Lower leg skin (tissue), 4 donors: ENCODE data around the gene SNRPD3. TPM values are rescaled to one million over a fixed set of nuclear protein-coding genes. Genes with fewer than 3 reads are reported as not detected.

Source experiments
- DNase-seq, 2 donors: peaks; one replicate each; pipeline ENCODE4 v3.0.0-alpha.2; 2019; ENCODE audit warnings: low spot score in 2 of 2
- H3K4me3 ChIP-seq: fragments of 200-600 bp; sonication (generic); 2 replicates; pipeline ENCODE4 v1.5.1; 2017; ENCODE audit warnings: mild to moderate bottlenecking, low read depth; ENCODE audit not compliant: poor library complexity, severe bottlenecking
- POLR2A ChIP-seq, 2 donors: fragments of 450-650 bp; IDR thresholded peaks; one replicate each; pipeline ENCODE4 v1.6.1; 2016 to 2017; ENCODE audit warnings: antibody characterized with exemption in 2 of 2, mild to moderate bottlenecking in 1 of 2, moderate library complexity in 1 of 2
- whole genome bisulfite sequencing, 2 donors: methylation state at CpG; one replicate each; pipeline ENCODE4 v1.1.5; 2018; 5-methylcytosine and 5-hydroxymethylcytosine counted together
- intact Hi-C: fragments of 100-400 bp; cut with DNase I; formaldehyde crosslinking; loops from one replicate; pipeline ENCODE4 v1.15.0; 2023; ENCODE audit warnings: low total_unique reads
- total RNA-seq, 4 donors: library from RNA; depleted of rRNA; stranded (reverse); fragments of >200 nt; gene quantifications; one replicate each; pipeline ENCODE4 v1.1.0, GENCODE V29; 2016
- TF ChIP-seq, protein P1 (sequence below), 3 donors: fragments of 450-650 bp; IDR thresholded peaks; one replicate each; pipeline ENCODE4 v1.5.1; 2016; ENCODE audit warnings: antibody characterized with exemption in 3 of 3, mild to moderate bottlenecking in 3 of 3, moderate library complexity in 2 of 3

Gene SNRPD3
- total RNA-seq, 4 donors from 2014 or later: 108 to 134 (median 116) TPM

DNA sequence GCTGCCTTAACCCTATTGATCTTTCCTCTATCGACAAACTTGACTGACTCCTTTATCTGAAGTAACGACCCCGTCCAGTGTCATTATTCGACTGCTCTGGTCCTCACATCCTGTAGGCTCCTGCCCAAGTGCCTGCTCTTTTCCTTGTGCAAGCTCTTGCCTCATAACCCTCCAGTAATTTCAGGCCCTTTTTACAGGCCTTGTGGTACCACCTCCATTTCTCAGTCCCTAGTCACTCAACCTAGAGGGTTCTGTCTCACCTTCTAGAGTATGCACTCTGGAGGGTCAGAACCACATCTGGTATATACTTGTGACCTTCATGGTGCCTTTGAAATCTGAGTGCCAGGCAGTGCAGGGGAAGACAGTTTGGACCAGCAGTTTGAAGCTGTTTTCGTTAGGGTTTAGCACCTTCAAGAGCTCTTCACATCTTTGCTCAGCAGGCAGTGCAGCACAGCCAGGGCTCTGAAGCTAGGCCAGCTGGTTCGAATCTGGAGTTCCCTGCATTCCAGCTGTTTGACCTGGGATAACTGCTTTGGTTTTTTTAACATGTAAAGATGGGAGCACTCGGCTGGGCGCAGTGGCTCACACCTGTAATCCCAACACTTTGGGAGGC, 11.2 kb downstream of the SNRPD3 start:
- WGBS, 2 donors: 73 to 74% methylated on average over 8 of the region's 8 CpGs
- DNase-seq: no peak
- no peak overlapping the region for H3K4me3 ChIP-seq
- intact Hi-C loops: no loop called here
- TF ChIP-seq POLR2A (IDR thresholded peaks at IDR 0.05): no peak
- TF ChIP-seq, protein P1, sequence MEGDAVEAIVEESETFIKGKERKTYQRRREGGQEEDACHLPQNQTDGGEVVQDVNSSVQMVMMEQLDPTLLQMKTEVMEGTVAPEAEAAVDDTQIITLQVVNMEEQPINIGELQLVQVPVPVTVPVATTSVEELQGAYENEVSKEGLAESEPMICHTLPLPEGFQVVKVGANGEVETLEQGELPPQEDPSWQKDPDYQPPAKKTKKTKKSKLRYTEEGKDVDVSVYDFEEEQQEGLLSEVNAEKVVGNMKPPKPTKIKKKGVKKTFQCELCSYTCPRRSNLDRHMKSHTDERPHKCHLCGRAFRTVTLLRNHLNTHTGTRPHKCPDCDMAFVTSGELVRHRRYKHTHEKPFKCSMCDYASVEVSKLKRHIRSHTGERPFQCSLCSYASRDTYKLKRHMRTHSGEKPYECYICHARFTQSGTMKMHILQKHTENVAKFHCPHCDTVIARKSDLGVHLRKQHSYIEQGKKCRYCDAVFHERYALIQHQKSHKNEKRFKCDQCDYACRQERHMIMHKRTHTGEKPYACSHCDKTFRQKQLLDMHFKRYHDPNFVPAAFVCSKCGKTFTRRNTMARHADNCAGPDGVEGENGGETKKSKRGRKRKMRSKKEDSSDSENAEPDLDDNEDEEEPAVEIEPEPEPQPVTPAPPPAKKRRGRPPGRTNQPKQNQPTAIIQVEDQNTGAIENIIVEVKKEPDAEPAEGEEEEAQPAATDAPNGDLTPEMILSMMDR (IDR thresholded peaks at IDR 0.05): no peak

DNA sequence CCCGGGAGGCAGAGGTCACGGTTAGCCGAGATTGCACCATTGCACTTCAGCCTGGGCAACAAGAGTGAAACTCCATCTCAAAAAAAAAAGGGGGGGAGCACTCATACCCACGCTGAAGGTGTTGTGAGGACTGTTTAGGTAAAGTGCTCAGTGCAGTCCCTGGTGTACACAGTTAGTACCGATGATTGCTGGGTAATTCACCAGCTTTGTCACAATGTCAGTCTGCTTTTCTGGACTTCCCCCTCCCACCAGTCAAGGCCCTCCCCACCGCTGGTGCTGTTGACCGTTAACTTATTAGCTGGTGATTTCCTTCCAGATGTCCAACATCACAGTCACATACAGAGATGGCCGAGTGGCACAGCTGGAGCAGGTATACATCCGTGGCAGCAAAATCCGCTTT, 11.9 kb downstream of the SNRPD3 start:
- no peak for DNase-seq
- TF ChIP-seq, protein P1 (IDR thresholded peaks at IDR 0.05): no peak
- no peak for TF ChIP-seq POLR2A (IDR thresholded peaks at IDR 0.05)
- intact Hi-C loops: no loop called here
- WGBS, 2 donors: 79 to 93% methylated on average over 10 of the region's 10 CpGs
- no peak overlapping the region for H3K4me3 ChIP-seq

DNA sequence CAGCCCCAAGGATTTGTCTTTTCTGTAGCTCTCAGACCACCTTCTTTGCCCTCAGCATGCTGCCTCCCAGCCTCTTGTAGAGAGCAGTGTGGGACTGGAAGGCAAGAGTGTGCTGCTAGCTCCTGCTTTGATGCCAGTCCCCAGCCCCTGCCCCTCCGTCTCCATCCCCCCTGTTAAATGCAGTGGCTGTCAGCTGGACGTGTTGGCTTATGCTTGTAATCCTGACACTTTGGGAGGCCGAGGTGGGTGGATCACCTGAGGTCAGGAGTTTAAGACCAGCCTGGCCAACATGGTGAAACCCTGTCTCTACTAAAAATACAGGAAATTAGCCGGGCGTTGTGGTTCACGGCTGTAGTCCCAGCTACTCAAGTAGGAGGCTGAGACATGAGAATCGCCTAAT, 15.5 kb downstream of the SNRPD3 start:
- no peak for DNase-seq
- WGBS, 2 donors: 89 to 94% methylated on average over 7 of the region's 7 CpGs
- intact Hi-C loops: no loop called here
- H3K4me3 ChIP-seq: no peak overlapping the region
- TF ChIP-seq, protein P1 (IDR thresholded peaks at IDR 0.05): no peak
- no peak for TF ChIP-seq POLR2A (IDR thresholded peaks at IDR 0.05)

DNA sequence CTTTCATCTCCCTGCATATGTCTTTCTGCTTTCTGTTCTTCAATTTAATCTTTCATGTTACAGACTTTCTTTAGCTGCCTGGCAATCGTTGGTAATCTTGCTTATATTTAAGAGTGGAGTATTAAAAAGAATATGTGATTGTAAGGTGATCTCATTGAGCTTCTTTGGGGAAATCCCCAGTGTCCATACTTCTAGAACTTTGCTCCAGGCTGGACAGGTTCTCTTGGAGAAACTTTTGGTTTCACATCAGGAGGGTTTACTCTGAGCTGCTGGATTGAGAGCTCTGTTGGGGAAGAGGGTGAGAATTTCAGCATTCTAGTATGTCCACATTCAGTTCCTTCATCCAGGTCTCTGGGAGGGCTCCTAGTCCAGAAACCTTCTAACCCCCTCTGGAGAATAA, 21.0 kb downstream of the SNRPD3 start:
- TF ChIP-seq POLR2A (IDR thresholded peaks at IDR 0.05): no peak
- TF ChIP-seq, protein P1 (IDR thresholded peaks at IDR 0.05): no peak
- H3K4me3 ChIP-seq: no peak overlapping the region
- DNase-seq: no peak
- intact Hi-C loops: no loop called here
- WGBS, 2 donors: 54 to 56% methylated on average over 1 of the region's 1 CpG

DNA sequence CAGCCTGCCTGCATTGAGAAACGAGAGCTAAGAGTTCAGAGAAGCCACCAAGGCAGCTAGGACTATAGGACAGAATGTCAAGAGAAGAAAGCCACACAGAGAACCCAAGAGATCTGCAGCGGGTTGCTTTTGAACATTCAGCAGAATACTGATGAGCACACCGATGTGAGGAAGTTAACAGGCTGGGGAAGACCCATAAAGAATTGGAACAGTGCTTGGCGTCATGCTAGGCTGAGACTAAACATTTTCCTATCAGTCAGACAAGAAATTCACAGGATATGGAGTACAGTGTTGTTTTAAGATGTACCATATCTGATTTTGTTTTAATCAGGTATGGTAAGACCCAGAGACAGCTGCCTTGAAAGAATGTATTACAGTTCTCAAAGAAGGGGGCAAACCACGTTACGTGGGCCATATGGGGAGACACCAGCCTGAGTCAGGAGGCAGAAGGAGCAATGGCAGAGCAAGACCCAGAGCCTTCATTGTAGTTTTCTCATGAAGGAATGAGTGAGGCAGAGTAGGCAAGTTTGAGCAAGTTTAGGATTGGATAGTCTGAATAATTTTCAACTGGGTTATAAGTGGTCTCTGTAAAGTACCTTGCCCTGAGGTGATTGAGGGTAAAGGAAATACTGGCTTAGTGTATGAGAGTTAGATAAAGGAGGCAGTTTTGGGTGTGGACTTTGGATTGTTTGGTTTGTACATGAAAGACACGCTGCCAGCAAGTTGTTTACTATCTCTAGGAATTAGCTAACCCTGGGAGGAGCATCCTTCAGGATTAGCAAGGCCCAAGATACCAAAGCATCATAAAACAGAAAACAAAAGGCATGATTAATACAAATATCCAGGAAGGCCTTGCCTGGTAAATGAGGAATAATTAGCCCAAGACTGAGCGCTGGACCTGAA, 22.8 kb downstream of the SNRPD3 start:
- 49% methylated on average over 8 of the region's 8 CpGs for WGBS, 2 donors
- TF ChIP-seq, protein P1 (IDR thresholded peaks at IDR 0.05): no peak
- TF ChIP-seq POLR2A (IDR thresholded peaks at IDR 0.05): no peak
- intact Hi-C loops: no loop called here
- no peak for DNase-seq
- no peak overlapping the region for H3K4me3 ChIP-seq
